Embryonic facial prominence (tissue), 1 donor: ENCODE results near the gene BNC2.

Source experiments
- DNase-seq: peaks from one replicate; pipeline ENCODE4 v3.0.0-alpha.2; 2016; ENCODE audit errors: extremely low spot score

Gene BNC2

GRCh38 chr9:16816011-16816410 lies 54.5 kb downstream of the BNC2 start:
- no peak for DNase-seq

DNA sequence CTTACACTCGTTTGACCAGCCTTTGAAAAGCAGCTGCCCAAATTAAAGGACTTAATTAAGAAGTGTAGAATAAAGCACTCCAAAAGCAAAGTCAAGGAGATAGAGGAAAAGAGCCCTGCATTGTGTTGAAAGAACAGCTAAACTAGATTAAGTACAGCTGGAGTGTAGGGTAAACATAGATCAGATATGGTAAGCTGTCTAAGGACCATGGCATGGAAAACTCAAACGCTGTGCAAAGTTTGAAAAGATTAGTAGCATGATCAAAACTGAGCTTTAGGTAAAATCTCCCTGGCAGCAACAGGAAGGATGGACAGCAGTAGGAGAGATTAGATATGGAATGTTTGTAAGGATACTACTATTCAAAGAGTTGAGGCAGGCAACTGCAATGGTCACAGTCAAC lies 55.4 kb downstream of the BNC2 start:
- DNase-seq, result no peak

DNA sequence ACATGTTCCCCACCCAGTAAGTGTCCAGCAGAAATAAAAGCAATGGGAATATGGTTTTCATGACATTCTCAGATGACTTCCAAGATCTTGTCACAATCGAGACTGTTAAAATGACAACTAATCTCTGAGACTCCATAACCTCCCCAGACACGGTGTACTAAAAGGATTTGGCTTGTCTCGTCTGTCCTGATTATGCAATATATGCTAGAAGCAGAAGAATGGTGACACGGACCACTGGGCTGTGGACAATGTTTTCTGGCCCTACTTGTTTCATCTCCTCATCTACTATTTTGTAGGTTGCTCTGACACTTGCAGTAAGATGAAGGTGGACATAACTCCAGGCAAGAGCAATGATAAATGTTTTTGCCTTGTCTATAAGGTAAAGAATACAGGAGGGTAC lies 56.6 kb downstream of the BNC2 start:
- DNase-seq, result no peak

- DNase-seq, result no peak
Measured at GRCh38 chr9:16811987-16812685, 58.3 kb downstream of the BNC2 start.

- DNase-seq, result no peak
Measured at GRCh38 chr9:16809912-16810610, 60.4 kb downstream of the BNC2 start.

DNA sequence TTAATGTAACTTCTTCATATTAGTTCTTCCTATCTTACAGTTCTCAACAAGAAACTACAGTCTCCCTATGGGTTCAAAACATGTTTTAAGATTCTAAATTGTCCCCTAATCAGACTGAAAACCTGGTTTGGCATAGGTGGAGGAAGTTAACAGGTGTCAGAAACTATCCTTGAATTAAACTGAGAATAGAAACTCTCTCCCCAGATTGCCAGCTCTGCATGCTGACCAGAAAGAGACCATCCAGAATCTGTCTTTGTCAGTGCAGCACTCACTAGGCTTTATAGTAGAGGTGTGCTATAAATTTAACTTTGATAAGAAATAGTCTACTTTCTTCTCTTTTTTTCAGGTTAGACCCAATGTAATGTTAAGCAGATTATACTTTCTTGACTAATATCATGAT lies 63.8 kb downstream of the BNC2 start:
- no peak for DNase-seq

GRCh38 chr9:16803648-16804047 lies 66.8 kb downstream of the BNC2 start:
- DNase-seq, result no peak

DNA sequence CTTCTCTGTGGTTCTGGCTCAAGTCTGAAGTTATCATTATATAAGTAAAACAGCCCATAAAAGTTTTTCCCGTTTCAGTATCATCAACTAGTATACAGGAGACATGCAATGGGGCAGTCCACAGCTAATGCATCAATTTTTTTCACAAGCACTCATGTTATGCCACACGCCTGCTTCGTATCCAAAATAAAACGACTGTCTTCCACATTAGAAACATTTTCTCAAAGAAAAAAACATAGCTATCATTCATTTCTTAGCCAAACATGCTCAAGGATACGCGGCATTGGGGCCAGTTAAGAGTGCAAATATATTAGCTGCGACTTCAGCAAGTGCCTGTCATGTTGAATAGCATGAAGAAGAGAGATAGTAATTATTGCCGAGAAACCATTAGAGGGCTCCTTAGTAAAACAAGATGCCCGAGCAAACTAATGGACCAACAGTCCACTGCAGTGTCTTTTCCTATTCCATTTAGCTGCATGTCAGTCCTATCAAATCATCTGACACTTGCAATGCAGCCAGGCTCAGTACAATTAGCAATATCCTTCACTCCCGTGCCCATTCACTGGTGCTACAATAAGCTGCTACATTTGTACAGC lies 68.5 kb downstream of the BNC2 start:
- no peak for DNase-seq

DNA sequence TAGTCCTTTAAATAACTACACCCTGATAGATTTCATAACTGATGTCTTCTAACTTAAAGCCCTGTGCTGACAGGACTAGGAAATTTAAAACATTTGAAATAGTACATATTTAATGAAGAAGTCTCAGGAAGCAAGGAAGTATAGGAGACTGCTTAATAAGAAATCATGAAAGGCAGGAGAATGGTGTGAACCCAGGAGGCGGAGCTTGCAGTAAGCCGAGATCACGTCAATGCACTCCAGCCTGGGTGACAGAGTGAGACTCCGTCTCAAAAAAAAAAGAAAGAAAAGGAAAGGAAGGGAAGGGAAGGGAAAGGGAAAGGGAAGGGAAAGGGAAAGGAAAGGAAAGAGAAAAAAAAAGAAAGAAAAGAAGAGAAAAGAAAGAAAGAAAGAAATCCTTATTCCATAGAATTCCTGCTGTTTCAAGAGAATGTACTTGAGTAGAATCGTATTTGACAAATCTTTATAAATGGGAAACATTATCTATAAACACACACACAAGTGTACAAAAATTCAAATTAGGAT lies 74.1 kb downstream of the BNC2 start:
- DNase-seq, result no peak

GRCh38 chr9:16794871-16795639 lies 75.4 kb downstream of the BNC2 start:
- DNase-seq, result no peak

DNA sequence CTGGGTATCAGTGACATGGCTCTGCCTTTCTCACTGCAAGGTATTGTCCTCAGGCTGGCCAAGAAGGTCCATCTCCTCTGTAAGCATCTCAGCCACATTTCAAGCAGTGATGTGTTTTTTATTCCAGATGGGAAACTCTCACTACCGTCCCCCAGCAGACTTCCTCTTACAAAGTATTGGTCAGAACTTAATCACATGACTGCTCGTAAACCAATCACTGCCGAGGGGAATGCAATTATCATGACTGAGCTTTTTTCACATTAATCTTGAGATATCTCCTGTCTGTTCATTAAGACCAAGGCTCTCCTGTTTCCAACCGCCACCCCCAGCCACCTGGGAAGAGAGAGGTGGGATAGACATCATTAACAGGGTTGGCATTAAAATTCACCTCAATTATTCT lies 76.4 kb downstream of the BNC2 start:
- DNase-seq, result no peak

DNA sequence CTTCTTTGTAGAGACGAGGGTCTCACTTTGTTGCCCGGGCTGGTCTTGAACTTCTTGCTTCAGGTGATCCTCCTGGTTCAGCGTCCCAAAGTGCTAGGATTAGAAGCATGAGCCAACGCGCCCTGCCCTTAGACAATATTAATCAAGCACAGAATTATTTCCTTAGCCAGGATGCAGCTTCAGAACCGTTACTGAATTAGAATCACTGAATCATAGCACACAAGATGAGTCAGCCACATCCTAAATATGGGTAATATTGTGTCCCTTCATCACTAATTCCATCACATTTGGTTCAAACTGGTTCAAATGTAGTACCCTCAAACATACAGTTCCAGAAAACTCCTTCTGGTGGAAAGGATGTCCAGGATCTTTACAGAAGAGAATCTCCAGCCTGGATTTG lies 82.7 kb downstream of the BNC2 start:
- no peak for DNase-seq

DNA sequence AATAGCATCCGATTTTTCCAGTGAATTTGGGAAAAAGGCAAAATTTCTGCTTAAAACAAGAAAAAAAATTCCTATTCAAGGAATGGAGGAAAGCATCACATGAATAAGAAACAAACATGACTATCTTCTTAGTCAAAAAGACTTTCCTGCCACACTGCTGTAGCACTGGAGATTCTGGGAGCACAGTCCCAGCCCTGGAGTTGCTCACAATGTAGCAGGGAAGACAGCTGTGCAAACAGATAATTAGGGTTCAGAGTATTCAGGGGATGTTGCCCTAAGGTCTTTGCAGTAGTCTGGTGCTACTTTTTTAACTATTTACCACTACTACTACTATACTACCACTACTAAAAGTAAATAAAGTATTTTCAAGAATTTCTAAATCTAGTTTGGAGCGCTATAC lies 86.5 kb downstream of the BNC2 start:
- DNase-seq, result no peak

DNA sequence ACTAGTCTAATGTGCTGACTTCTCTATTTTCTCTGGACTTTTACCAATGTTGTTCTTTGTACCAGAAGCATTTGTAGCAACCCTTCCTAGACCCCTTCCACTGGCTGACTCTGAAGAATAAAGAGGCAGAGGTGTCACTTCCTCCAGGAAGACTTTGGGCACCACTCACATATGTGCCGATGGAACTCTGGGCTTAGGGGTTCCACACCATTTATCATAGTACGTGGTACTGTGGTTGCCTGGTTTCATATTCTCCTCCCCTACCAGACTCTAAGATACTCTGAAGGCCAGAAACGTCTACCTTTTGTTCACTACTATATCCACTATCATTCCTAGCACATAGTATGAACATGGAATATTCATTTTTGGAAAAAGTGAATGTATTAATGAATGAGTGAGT lies 88.0 kb downstream of the BNC2 start:
- DNase-seq, result no peak

DNA sequence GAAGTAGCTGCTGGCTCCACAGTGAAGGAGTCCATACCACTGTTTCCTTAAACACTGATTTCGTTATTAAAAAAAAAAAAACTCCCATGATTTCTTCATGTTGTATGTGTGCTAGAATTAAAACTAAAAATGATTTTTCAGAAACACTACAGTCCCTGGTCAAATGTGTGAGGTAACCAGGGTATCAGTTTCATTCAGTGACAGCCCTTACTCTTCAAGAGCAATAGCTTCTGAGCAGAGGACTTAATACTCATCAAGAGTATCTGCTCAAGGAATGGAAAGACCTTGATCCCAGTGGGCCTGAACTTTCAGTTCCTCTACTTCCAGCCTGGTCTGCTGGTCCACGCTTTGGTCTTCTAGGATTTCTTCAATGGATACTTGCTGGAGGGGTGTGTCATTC lies 95.1 kb downstream of the BNC2 start:
- no peak for DNase-seq

GRCh38 chr9:16773617-16774016 lies 96.9 kb downstream of the BNC2 start:
- no peak for DNase-seq

DNA sequence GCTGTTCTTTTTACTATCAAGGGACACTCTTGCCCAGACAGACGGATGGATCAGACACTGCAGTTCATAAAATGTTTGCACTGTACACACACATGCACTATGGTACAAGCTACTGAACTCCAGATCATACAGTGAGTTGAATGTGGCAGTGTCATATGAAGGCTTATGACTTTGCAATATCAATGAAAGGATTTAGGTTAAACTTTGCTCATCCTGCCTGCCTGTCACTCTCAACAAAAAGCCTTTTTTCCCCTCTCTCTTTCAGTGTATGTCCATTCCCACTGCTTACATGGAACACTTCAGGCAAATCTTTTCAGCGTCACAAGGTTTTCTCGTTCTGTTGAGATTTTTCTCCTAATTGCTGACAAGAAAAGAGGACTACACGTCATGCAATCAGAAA lies 97.4 kb downstream of the BNC2 start:
- DNase-seq, result no peak

GRCh38 chr9:16771356-16771755 lies 99.1 kb downstream of the BNC2 start:
- no peak for DNase-seq

- DNase-seq, result no peak
Measured at GRCh38 chr9:16769291-16769690, 101.2 kb downstream of the BNC2 start.

GRCh38 chr9:16768816-16769215 lies 101.7 kb downstream of the BNC2 start:
- DNase-seq, result no peak

GRCh38 chr9:16767366-16767765 lies 103.1 kb downstream of the BNC2 start:
- DNase-seq, result no peak

GRCh38 chr9:16763946-16764345 lies 106.5 kb downstream of the BNC2 start:
- no peak for DNase-seq
